Measurements from ENCODE around the gene ARHGAP24. TPM values are rescaled to one million over a fixed set of nuclear protein-coding genes. Genes with fewer than 3 reads are reported as not detected.

Gene ARHGAP24
- total RNA-seq, 2 donors from 2014 or later = 4.2 to 5.2 TPM

- Histone ChIP-seq H3K4me1 (no peaks in the 10 kb centered on the region), H3K27me3 (no peaks in the 10 kb centered on the region), H3K4me3 (no peak overlapping the region), H3K9me3 (no peaks in the 10 kb centered on the region), H3K9ac (ENCODE audit: low read depth in 2 of 2, low read length in 2 of 2) (no peak overlapping the region), H3K27ac (no peak overlapping the region), H3K36me3 (no peaks in the 10 kb centered on the region)
- intact Hi-C loops (cut with DNase I) = no loop called here
- no peak for DNase-seq
- TF ChIP-seq CTCF (IDR thresholded peaks at IDR 0.05) = no peak
Observed at GRCh38 chr4:85717351-85717750, 242.4 kb downstream of the ARHGAP24 start.

GRCh38 chr4:85717847-85718246 lies 242.9 kb downstream of the ARHGAP24 start:
- Histone ChIP-seq H3K4me3 (no peak overlapping the region), H3K9me3 (no peaks in the 10 kb centered on the region)
- no peak for TF ChIP-seq CTCF (IDR thresholded peaks at IDR 0.05)

GRCh38 chr4:85720735-85721134 lies 245.8 kb downstream of the ARHGAP24 start:
- Histone ChIP-seq H3K9me3 (no peaks in the 10 kb centered on the region), H3K4me3 (no peak overlapping the region), H3K27ac (no peak overlapping the region), H3K4me1 (no peaks in the 10 kb centered on the region), H3K27me3 (no peaks in the 10 kb centered on the region), H3K9ac (ENCODE audit: low read depth in 2 of 2, low read length in 2 of 2) (no peak overlapping the region), H3K36me3 (no peaks in the 10 kb centered on the region)
- no peak for DNase-seq
- no peak for TF ChIP-seq CTCF (IDR thresholded peaks at IDR 0.05)
- intact Hi-C loops (cut with DNase I) = no loop called here

More at GRCh38 chr4:85717847-85718246, 242.9 kb downstream of the ARHGAP24 start:
- DNase-seq = no peak
- intact Hi-C loops (cut with DNase I) = no loop called here
- Histone ChIP-seq H3K27ac (no peak overlapping the region), H3K9ac (ENCODE audit: low read depth in 2 of 2, low read length in 2 of 2) (no peak overlapping the region), H3K4me1 (no peaks in the 10 kb centered on the region), H3K36me3 (no peaks in the 10 kb centered on the region), H3K27me3 (no peaks in the 10 kb centered on the region)

- Histone ChIP-seq H3K9me3 (no peaks in the 10 kb centered on the region), H3K36me3 (no peaks in the 10 kb centered on the region), H3K27me3 (no peaks in the 10 kb centered on the region), H3K9ac (ENCODE audit: low read depth in 2 of 2, low read length in 2 of 2) (no peak overlapping the region), H3K27ac (no peak overlapping the region), H3K4me3 (no peak overlapping the region), H3K4me1 (no peaks in the 10 kb centered on the region)
- TF ChIP-seq CTCF (IDR thresholded peaks at IDR 0.05) = no peak
- no peak for DNase-seq
- intact Hi-C loops (cut with DNase I) = no loop called here
Observed at GRCh38 chr4:85722401-85722800, 247.5 kb downstream of the ARHGAP24 start.

- intact Hi-C loops (cut with DNase I) = no loop called here
- H3K4me3 ChIP-seq = no peak overlapping the region
- DNase-seq = no peak
- no peaks in the 10 kb centered on the region for H3K4me1 ChIP-seq
- no peak for TF ChIP-seq CTCF (IDR thresholded peaks at IDR 0.05)
- no peaks in the 10 kb centered on the region for H3K36me3 ChIP-seq
- no peak overlapping the region for H3K27ac ChIP-seq
- H3K27me3 ChIP-seq = no peaks in the 10 kb centered on the region
- no peak overlapping the region for H3K9ac ChIP-seq (ENCODE audit: low read depth in 2 of 2, low read length in 2 of 2)
- no peaks in the 10 kb centered on the region for H3K9me3 ChIP-seq
Observed at GRCh38 chr4:85722807-85723206, 247.9 kb downstream of the ARHGAP24 start.

Measured in colonic mucosa (tissue), 4 donors.